HG03439 (cell line): Measurements from ENCODE around the gene ADTRP.

ENCODE experiments used
- ATAC-seq: cut with Tn5 transposase; IDR thresholded peaks from one replicate; pipeline ENCODE4 v1.9.1; 2021; ENCODE audit warnings: mild to moderate bottlenecking, moderate library complexity; ENCODE audit not compliant: unreplicated experiment

Gene ADTRP

GRCh38 chr6:11758878-11759277 is 19.7 kb downstream of the ADTRP start:
- ATAC-seq, result no peak

GRCh38 chr6:11756726-11757125 is 21.9 kb downstream of the ADTRP start:
- ATAC-seq, result no peak

- no peak for ATAC-seq
Measured at GRCh38 chr6:11756292-11756691, 22.3 kb downstream of the ADTRP start.

- no peak for ATAC-seq
Measured at GRCh38 chr6:11755725-11756124, 22.9 kb downstream of the ADTRP start.

- no peak for ATAC-seq
Measured at GRCh38 chr6:11754625-11755271, 23.9 kb downstream of the ADTRP start.

- no peak for ATAC-seq
Measured at GRCh38 chr6:11753798-11754197, 24.8 kb downstream of the ADTRP start.

GRCh38 chr6:11752360-11752759 is 26.2 kb downstream of the ADTRP start:
- ATAC-seq, result no peak

GRCh38 chr6:11750682-11751081 is 27.9 kb downstream of the ADTRP start:
- no peak for ATAC-seq

GRCh38 chr6:11748591-11749210 is 29.9 kb downstream of the ADTRP start:
- no peak for ATAC-seq

GRCh38 chr6:11747021-11747420 is 31.6 kb downstream of the ADTRP start:
- ATAC-seq, result no peak

- no peak for ATAC-seq
Measured at GRCh38 chr6:11744753-11745152, 33.9 kb downstream of the ADTRP start.

GRCh38 chr6:11744101-11744500 is 34.5 kb downstream of the ADTRP start:
- no peak for ATAC-seq

- ATAC-seq, result no peak
Measured at GRCh38 chr6:11740875-11741274, 37.7 kb downstream of the ADTRP start.

GRCh38 chr6:11738661-11739375 is 39.8 kb downstream of the ADTRP start:
- no peak for ATAC-seq

- no peak for ATAC-seq
Measured at GRCh38 chr6:11738234-11738633, 40.4 kb downstream of the ADTRP start.

GRCh38 chr6:11736601-11737000 is 42.0 kb downstream of the ADTRP start:
- ATAC-seq, result no peak

- no peak for ATAC-seq
Measured at GRCh38 chr6:11734861-11735613, 43.6 kb downstream of the ADTRP start.

GRCh38 chr6:11732036-11732631 is 46.5 kb downstream of the ADTRP start:
- ATAC-seq, result peak; percentile 69

- no peak for ATAC-seq
Measured at GRCh38 chr6:11731423-11731822, 47.2 kb downstream of the ADTRP start.

GRCh38 chr6:11730641-11731040 is 48.0 kb downstream of the ADTRP start:
- peak; percentile 48 for ATAC-seq

GRCh38 chr6:11729076-11729475 is 49.5 kb downstream of the ADTRP start:
- ATAC-seq, result no peak
